G401 (cell line): ENCODE measurements around the gene KCNS3. TPM values are rescaled to one million over a fixed set of nuclear protein-coding genes. Genes with fewer than 3 reads are reported as not detected.

ENCODE experiments used
- DNase-seq: peaks from one replicate; pipeline ENCODE4 v3.0.0-alpha.2; 2015; ENCODE audit warnings: low spot score
- in situ Hi-C: cut with HindIII; loops from 2 replicates; pipeline ENCODE4 v1.10.0; 2016; ENCODE audit warnings: low sequenced_read_pairs, mixed read lengths
- total RNA-seq: library from RNA; depleted of rRNA; stranded (reverse); fragments of >200 nt; shearing (Covaris generic); gene quantifications from 2 replicates; pipeline ENCODE4 v1.2.3, GENCODE V29; 2014

The KCNS3 gene
- total RNA-seq, 1 experiment from 2014 or later, result not detected

DNA sequence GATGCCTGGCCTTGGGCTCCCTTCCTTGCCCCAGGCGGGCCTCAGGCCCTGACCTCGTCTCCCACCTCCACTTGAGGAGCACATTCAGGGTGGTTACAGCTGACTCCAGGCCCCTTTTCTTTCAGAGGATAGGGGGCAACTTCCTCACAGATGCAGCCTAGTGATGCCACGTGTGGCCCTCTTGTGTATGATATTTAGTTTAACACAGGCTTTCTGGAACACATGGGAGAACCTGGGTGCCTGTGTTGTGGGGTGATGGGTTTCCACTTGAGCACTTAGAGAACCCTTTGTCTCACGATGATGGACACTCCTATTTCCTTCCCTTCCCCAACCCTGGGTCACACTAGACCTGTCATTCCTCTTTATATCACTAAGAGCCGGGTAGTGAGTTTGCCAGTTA, 6.8 kb upstream of the KCNS3 start:
- in situ Hi-C loops, result no loop called here
- no peak for DNase-seq

- no peak for DNase-seq
- in situ Hi-C loops, result no loop called here
These were observed 5.4 kb upstream of the KCNS3 start for GRCh38 chr2:17873021-17873420.

- DNase-seq, result no peak
- in situ Hi-C loops, result no loop called here
These were observed 1.9 kb upstream of the KCNS3 start for GRCh38 chr2:17876590-17876989.

- no peak for DNase-seq
- in situ Hi-C loops, result no loop called here
These were observed 621 bp upstream of the KCNS3 start for GRCh38 chr2:17877811-17878280.

DNA sequence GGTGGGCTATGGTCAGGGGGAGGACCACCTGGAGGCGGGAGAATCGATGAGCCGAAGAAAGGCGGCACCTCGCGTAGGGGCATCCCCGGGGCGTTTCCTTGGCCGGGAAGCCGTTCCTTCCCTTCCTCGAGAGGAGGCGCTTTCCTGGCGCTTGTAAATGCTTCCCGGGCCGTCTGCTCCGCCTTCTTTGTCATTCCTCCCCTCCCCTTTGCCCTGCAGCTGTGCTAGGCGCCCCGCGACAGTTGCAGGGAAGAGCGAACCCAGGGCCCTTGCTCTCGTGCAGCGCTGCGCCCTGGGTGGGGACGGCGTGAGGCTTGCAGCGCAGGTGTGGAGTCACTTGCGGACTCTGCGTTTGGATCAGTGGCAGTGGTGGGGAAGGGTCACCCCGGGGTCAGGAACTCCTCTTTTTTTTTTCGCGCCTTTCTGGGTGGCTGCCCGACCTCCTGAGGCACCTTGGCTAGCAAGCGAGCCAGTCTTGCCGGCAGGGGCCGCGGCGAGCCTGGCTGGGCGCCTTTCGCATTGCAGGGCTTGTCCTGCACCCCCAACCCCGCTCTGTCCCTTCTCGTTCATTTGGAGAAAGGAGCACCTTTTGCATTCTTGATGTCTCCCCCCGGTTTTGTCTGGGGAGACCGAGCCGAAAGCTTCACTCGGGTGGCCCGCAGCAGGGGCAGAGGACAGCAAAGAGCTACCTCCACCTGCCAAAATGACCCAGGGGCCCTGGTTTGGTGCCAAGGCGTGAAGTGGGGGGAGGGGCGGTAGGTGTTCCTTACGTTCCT, 858 bp downstream of the KCNS3 start:
- in situ Hi-C loops, result no loop called here
- no peak for DNase-seq

DNA sequence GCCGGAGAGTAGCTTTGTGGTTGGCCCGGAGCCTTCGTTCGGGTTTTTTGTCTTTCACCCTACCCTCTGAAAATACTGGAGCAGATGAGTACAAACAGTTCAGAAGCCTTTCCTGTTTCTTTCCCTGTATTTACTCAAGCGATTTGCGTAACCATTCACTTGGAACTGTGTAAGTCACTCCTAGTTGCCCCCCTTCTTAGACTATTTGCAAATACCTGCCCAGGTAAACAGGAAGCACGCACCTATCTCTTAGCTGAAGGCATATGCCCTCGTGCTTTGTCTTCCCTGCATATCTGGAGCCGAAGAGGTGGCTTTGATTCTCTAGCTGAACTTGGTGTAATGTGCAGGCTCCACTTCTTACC, 1.4 kb downstream of the KCNS3 start:
- DNase-seq, result no peak
- in situ Hi-C loops, result no loop called here

DNA sequence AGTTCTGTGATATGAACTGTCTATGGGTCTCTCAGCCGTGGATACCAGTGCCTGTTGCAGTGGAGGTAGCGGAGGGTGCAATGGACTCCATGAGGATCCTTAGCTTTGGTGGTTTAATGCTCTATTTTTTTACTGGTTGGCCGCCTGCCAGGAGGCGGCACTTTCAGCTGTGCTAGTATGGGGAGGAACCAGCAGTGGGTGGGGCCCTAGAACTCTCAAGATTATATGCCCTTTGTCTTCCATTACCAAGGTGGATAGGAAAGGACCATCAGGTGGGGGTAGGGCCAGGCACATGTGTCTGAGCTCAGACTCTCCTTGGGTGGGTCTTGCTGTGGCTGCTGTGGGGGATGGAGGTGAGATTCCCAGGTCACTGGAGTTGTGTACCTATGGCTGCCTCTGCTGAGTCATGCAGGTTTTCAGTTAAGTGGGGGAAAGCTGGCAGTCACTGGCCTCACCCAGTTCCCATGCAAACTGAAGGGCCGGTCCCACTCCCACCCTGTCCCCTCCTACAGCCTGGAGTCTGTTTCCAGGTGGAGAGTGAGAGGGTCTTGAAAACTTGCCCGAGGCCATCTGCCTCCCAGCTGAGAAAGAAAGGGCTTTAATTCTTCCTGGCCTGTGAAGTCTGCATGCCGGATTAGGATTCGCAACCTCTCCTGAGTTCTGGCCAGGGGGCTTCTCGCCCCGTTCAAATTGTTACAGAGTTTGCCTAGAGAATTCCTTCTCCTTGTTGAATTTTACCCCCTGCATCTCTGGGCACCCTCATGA, 14.5 kb downstream of the KCNS3 start:
- no peak for DNase-seq
- in situ Hi-C loops, result no loop called here

GRCh38 chr2:17894005-17894404, 15.5 kb downstream of the KCNS3 start:
- in situ Hi-C loops, result no loop called here
- DNase-seq, result no peak

DNA sequence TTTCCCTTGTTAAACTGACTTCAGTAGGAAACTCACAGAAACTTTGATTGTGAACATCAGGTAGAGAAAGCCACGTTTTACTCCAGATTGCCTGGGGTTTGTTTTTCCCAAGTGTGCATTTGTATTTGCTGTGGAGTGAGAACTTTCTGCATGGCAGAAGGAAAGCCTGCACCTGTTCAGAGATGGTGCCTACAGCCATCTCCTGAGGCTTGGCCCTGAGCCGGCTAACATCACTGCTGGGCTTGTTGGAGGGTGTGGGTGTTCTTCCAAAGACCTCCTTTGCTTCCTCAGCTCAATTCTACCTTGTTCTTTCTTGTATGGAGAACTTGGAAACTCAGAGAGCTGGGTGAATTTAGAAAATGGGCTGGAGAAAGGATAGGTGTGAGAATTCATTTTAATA, 16.1 kb downstream of the KCNS3 start:
- DNase-seq, result no peak
- in situ Hi-C loops, result no loop called here

DNA sequence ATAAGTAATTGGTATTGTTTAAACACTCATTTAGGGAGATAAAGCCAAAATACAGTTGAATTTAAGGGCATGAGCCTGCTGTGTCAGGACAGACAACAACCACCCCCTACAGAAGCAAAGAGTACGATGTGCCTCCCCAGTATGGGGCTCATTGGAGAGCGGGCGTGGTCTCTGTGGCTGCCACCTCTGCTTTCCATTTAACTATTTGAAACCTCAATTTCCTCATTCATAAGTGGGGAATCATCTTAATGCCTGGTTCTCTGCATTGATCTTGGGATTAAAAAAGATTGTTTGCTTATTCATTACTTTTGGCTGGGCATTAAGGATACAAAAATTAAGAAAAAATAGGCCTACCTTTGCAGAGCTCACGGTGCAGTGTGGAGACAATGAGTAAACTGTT, 21.4 kb downstream of the KCNS3 start:
- in situ Hi-C loops, result no loop called here
- DNase-seq, result no peak

GRCh38 chr2:17901246-17901645, 22.8 kb downstream of the KCNS3 start:
- in situ Hi-C loops, result no loop called here
- no peak for DNase-seq

DNA sequence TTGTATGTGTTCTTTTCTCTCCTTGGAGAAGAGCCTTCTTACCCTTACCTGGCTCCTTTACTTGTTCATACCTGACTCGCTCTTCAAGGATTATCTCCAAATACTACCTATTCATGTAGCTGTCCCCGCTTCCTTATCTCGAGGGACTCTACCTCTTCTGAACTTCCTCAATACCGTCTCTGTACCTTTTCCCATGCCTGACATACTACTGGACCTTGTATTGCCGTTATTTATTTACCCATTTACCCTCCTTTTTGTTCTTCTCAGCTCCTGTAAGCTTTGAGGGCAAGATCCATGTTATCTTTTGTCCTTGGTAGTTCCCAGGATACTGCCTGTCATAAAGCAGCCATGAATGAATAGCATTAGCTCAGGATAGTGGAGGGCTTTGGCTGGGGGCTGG, 32.5 kb downstream of the KCNS3 start:
- in situ Hi-C loops, result no loop called here
- no peak for DNase-seq

DNA sequence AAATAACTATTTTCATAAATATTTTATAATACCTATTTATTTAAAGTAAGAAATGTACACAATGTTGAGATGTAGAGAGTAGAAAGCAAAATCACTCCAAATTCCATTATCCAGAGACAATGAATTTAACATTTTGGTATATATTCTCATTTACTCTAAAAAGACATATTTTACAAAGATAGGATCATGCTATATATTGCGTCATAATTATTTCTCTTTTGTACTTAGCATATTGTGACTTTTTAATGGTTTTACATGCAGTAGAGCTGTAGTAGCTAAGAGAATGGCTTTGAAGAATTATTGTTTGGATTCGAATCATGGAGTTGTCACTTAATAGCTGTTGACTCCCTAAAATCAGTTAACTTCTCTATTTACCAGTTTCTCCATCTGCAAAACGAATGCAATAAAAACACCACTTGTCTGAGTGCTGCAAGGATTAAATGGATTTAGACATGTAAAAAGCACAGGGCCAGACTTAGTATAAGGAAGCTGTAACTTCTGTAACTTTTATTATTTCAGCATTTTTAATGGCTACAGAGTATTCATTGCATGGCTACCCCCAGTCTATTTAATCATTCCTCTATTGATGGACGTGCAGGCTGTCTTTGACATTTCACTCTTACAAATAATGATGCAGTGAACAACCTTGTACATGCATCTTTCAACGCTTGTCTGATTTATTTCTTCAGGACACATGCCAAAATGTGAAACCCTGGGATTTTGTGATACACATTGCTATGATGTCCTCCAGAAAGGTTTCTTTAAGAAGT, 33.2 kb downstream of the KCNS3 start:
- in situ Hi-C loops, result no loop called here
- no peak for DNase-seq

DNA sequence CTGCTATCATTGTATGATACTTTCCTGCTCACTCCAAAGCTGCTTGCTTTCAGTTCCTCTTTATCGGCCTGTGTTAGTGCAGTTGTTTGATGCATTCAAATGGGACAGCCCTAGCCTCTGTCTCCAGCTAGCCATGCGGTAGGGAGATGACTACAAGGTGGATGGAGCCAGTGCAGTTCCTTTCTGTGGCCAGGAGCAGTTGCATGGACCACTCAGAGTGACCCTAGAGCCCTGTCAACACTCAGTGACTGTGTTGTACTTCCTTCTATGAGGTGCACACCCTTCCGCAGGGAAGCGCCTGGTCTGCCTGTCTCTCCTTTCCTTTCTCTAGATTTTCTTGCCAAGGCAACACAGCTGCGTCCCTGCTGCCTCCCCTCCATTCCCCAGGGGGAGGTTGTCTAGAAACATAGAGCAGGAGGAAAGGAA, 33.8 kb downstream of the KCNS3 start:
- in situ Hi-C loops, result no loop called here
- no peak for DNase-seq

GRCh38 chr2:17915099-17915498, 36.6 kb downstream of the KCNS3 start:
- DNase-seq, result no peak
- in situ Hi-C loops, result no loop called here

DNA sequence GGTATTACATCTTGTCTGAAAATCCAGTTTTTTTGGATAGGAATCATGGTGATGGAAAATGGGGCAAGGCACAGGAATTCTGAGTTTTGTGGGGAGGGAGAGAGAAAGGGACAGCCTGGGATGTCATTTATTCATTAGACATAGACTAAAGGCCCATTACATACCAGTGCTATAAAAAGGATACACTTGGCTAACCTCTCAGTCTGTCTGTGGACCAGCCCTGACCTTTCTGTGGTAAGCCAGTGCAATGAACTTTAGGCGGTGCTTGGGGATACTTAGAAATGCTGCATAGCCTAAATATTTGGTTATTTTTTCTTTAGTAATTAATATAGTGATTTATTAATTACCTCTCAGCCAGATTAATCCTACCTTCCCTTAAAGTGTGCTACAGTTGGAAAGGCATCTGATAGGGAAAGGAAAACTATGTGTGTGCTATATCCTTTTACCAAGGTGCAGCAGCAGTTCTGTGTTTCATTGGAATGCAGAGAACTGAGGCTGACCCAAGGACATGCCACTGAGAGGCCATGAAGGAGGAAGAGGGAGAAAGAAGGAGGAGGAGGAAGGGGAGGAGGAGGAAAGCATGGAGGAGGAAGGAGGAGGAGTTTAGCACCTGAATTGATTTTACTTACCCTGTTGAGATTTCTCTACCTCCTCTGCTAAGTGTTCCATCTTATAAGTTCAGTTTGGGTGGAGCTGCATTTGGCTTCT, 37.5 kb downstream of the KCNS3 start:
- DNase-seq, result no peak
- in situ Hi-C loops, result no loop called here

GRCh38 chr2:17916584-17916983, 38.1 kb downstream of the KCNS3 start:
- no peak for DNase-seq
- in situ Hi-C loops, result no loop called here

DNA sequence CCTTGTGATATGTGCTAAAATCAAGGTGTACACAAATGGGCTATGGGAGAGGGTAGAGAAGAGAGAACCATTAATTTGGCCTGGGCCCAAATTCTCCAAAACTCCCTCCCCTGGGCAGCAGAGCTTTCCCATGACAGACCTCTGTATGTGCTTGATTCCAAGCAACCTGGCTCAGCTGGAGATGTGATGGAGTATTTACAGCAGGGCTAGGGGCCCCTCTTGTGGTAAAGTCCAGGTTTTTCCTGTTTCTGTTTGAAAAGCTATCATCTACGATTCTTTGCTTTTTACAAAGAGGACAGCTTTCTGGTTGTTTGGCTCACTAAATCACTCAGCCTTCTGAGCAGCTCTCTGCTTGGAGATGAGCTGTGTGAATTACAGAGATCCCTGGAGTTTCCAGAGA, 40.3 kb downstream of the KCNS3 start:
- DNase-seq, result peak; percentile 6
- in situ Hi-C loops, result no loop called here

DNA sequence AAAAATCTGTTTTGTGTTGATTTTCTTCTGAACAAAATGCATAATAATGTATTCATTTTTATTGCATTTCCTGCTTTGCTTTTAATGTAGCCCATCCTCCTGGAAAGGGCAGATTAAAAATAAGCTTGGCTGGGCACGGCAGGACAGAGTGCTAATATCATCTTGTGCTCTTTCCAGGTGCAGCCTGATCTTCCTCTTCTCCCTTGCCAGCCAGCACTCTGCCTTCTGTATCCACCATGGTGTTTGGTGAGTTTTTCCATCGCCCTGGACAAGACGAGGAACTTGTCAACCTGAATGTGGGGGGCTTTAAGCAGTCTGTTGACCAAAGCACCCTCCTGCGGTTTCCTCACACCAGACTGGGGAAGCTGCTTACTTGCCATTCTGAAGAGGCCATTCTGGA, 52.3 kb downstream of the KCNS3 start:
- DNase-seq, result no peak
- in situ Hi-C loops, result no loop called here
